AG04450 (cell line): ENCODE results near the gene NACC2. TPM values are rescaled to one million over a fixed set of nuclear protein-coding genes. Genes with fewer than 3 reads are reported as not detected.

Experiments
- CTCF ChIA-PET: fragments of 300-600, 350-600 bp; formaldehyde crosslinking; extraction: SDS; loops from one replicate; lab custom pipeline; 2022; ENCODE audit warnings: antibody characterized with exemption, inconsistent platforms; lab: Charles Lee
- POLR2A ChIA-PET: fragments of 350-600 bp; formaldehyde crosslinking; extraction: SDS; loops from one replicate; lab custom pipeline; 2021; ENCODE audit warnings: antibody characterized with exemption, inconsistent platforms; lab: Yijun Ruan, JAX
- DNase-seq: peaks from one replicate; pipeline ENCODE4 v3.0.0-alpha.2; 2011; ENCODE audit warnings: low read depth, low spot score
- H3K27ac ChIP-seq: one replicate; pipeline ENCODE4 v1.5.1; 2012; ENCODE audit warnings: low read depth, low read length, control low read depth
- H3K27me3 ChIP-seq: one replicate; pipeline ENCODE4 v1.6.0; 2012; ENCODE audit warnings: low read length; ENCODE audit not compliant: control insufficient read depth, insufficient read depth
- H3K4me3 ChIP-seq: 2 replicates; pipeline ENCODE4 v1.5.1; 2011; ENCODE audit warnings: mild to moderate bottlenecking, low read depth, low read length, control low read depth
- H3K9me3 ChIP-seq: 2 replicates; pipeline ENCODE4 v1.5.1; 2012; ENCODE audit warnings: low read length; ENCODE audit not compliant: control insufficient read depth, insufficient read depth
- CTCF ChIP-seq: IDR thresholded peaks from 2 replicates; pipeline ENCODE4 v1.5.1; 2011; ENCODE audit warnings: low read depth, low read length, control low read depth, inconsistent platforms
- polyA plus RNA-seq: library from polyadenylated mRNA; depleted of rRNA; stranded (reverse); fragments of >200 nt; gene quantifications from 2 replicates; pipeline ENCODE4 v1.2.3, GENCODE V29; 2011

The NACC2 gene
- polyA plus RNA-seq, 1 experiment, result 11.7 TPM

- Histone ChIP-seq H3K27ac (no peak overlapping the region), H3K9me3 (peaks cover 9% of the 10 kb centered on the region; the same call in 1 of the 2 replicates), H3K27me3 (no peaks in the 10 kb centered on the region), H3K4me3 (no peak overlapping the region)
- POLR2A ChIA-PET, result interaction anchor here (1.1 to 2.1 kb wide), 2 partner anchors 10 to 16 kb away, joined by 3 to 12 read pairs; partner anchors contain the start of gene NACC2
- no peak for DNase-seq
- CTCF ChIA-PET, result interaction anchor here (1.1 kb wide), 1 partner anchor 17 kb away, joined by 3 read pairs; no protein-coding TSS in a partner anchor
- TF ChIP-seq CTCF, result no peak
These were observed 16.1 kb upstream of the NACC2 start for GRCh38 chr9:136111190-136111589.

DNA sequence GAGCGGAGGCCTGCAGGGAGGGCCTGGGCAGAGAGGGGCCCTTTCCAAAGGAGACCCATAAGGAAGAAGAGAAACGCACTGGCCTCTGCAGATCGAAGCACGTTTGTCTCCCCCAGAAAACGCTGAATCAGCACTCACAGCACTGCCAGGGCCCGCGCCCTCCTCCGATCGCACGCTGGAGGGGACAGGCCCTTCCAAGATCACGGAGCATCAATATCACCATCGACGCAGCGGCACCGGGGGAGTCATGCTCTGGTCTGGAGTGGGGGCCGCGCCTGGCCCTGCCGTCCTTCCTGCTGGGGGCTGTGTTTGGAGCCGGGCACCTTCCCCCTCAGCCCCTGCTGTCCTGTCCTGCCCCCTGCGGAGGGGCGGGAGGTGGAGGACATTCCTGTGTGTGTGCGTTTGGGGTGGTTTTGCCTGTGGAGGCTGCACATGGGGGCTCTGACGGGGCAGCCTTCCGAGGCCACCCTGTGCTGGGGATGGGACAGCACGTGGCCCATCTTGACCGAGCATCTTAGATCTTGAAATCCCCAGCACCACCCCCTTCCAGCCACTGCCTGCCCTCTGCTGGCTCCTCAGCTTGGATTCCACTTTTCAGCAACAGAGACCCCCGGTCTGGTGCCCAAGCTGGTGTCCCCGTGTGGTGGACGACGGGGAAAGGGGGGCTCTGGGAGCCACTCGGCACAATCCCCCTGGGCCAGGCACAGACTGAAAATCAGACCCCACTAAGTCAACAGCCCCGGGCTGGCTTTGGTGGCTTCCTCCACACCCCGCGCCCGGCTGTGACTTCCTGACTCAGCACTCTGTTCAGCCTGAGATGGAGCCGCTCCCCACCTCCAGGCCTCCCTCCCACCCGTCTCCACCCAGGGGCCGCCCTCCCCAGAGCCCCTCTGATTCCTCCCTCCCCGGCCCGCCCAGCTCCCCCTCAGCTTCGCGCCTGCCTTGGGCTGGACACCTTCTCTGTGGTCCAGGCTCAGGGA, 15.3 kb upstream of the NACC2 start:
- H3K27me3 ChIP-seq, result no peaks in the 10 kb centered on the region
- peak; percentile 32 for TF ChIP-seq CTCF
- POLR2A ChIA-PET, result interaction anchor here (0.7 to 2.1 kb wide), 5 partner anchors 7 to 1130 kb away, joined by 3 to 12 read pairs (median 4); partner anchors contain the start of gene NACC2
- peak overlapping the region; percentile 36 for H3K4me3 ChIP-seq
- H3K27ac ChIP-seq, result peak overlapping the region; percentile 47
- H3K9me3 ChIP-seq, result peaks cover 9% of the 10 kb centered on the region; the same call in 1 of the 2 replicates
- CTCF ChIA-PET, result no interaction called here
- no peak for DNase-seq

- Histone ChIP-seq H3K4me3 (peak overlapping the region; percentile 36), H3K9me3 (peaks cover 9% of the 10 kb centered on the region; the same call in 1 of the 2 replicates), H3K27ac (peak overlapping the region; percentile 65), H3K27me3 (no peaks in the 10 kb centered on the region)
- DNase-seq, result peak; percentile 67
- POLR2A ChIA-PET, result interaction anchor here (0.6 to 2.1 kb wide), 6 partner anchors 8 to 1131 kb away, joined by 3 to 12 read pairs (median 5); partner anchors contain the start of gene NACC2
- CTCF ChIA-PET, result interaction anchor here (0.8 kb wide), 1 partner anchor 142 kb away, joined by 5 read pairs; no protein-coding TSS in a partner anchor
- TF ChIP-seq CTCF, result peak; percentile 21
These were observed 14.4 kb upstream of the NACC2 start for GRCh38 chr9:136109351-136110081.

DNA sequence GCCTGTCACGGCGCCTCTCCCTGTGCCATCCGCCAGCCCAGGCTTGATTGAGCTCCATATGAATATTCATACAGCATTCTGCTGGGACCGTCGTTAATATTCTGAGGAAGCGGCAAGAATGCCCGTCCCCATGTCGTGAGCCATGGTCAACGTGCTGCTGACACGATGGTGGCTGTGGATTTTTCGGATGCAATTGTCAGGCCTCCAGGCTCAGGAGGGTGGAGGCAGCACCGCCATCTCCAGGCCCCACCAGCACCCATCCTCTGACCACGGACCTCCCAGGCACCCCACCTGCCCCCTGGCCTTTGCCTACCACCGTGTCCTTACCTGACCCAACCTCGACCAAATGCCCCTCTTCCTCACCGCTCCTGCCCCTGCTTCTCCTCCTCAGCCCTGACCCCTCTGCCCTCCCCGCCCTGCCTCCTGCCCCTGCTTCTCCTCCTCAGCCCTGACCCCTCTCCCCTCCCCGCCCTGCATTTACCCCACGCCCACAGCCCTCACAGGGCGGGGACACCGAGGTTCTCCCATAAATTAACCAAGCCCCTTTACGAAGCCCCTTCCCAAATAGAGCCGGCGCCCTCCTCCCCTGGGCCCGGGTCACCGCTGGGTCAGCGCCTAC, 13.7 kb upstream of the NACC2 start:
- peak overlapping the region; percentile 65 for H3K27ac ChIP-seq
- TF ChIP-seq CTCF, result no peak
- CTCF ChIA-PET, result interaction anchor here (0.8 kb wide), 1 partner anchor 141 kb away, joined by 5 read pairs; no protein-coding TSS in a partner anchor
- peaks cover 9% of the 10 kb centered on the region; the same call in 1 of the 2 replicates for H3K9me3 ChIP-seq
- POLR2A ChIA-PET, result interaction anchor here (1.0 to 2.1 kb wide), 3 partner anchors 14 to 619 kb away, joined by 3 to 12 read pairs (median 12); partner anchors contain the start of gene NACC2
- no peak for DNase-seq
- no peaks in the 10 kb centered on the region for H3K27me3 ChIP-seq
- no peak overlapping the region for H3K4me3 ChIP-seq
